ENCODE data around the gene PRKG2. TPM values are rescaled to one million over a fixed set of nuclear protein-coding genes. Genes with fewer than 3 reads are reported as not detected.

PRKG2 gene
- total and polyA plus RNA-seq, 4 donors, result 0.03 to 0.14 (median 0.08) TPM; not detected in 1

GRCh38 chr4:81120055-81120454 lies 95.0 kb downstream of the PRKG2 start:
- no peaks in the 10 kb centered on the region for H3K9me3 ChIP-seq (ENCODE audit: control insufficient read depth in 4 of 4, low read length in 3 of 4)
- no peak overlapping the region for H3K4me3 ChIP-seq (ENCODE audit: low read depth in 1 of 3, low read length in 3 of 3)
- no peaks in the 10 kb centered on the region for H3K27me3 ChIP-seq (ENCODE audit: control insufficient read depth in 4 of 4, insufficient read depth in 4 of 4, low read length in 3 of 4)
- no peaks in the 10 kb centered on the region for H3K36me3 ChIP-seq (ENCODE audit: control insufficient read depth in 4 of 4, insufficient read depth in 3 of 4, low read depth in 1 of 4, low read length in 3 of 4)
- no peak overlapping the region for H3K27ac ChIP-seq (ENCODE audit: low read depth in 1 of 2, low read length in 2 of 2)
- 81% methylated on average over 5 of the region's 5 CpGs for WGBS
- H3K4me1 ChIP-seq (ENCODE audit: control insufficient read depth in 4 of 4, insufficient read depth in 4 of 4, low read length in 3 of 4), result no peaks in the 10 kb centered on the region
- no peak overlapping the region for H3K9ac ChIP-seq (ENCODE audit: low read depth in 1 of 2, low read length in 2 of 2)
- TF ChIP-seq RXRA (IDR thresholded peaks at IDR 0.05), result no peak
- TF ChIP-seq SP1 (IDR thresholded peaks at IDR 0.05), result no peak
- no peak for TF ChIP-seq NR2F2 (IDR thresholded peaks at IDR 0.05)
- TF ChIP-seq CTCF (IDR thresholded peaks at IDR 0.05; ENCODE audit: low read depth, low read length, missing input control), result no peak
- no peak for TF ChIP-seq TAF1 (conservative IDR thresholded peaks at IDR 0.05)
- TF ChIP-seq REST (IDR thresholded peaks at IDR 0.05), result no peak
- TF ChIP-seq, protein P1, sequence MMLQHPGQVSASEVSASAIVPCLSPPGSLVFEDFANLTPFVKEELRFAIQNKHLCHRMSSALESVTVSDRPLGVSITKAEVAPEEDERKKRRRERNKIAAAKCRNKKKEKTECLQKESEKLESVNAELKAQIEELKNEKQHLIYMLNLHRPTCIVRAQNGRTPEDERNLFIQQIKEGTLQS (IDR thresholded peaks at IDR 0.05), result no peak
- TF ChIP-seq, protein P2, sequence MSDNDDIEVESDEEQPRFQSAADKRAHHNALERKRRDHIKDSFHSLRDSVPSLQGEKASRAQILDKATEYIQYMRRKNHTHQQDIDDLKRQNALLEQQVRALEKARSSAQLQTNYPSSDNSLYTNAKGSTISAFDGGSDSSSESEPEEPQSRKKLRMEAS (IDR thresholded peaks at IDR 0.05), result no peak
- no peak for TF ChIP-seq JUND (IDR thresholded peaks at IDR 0.05)
- no peak for TF ChIP-seq YY1 (IDR thresholded peaks at IDR 0.05)
- no peak for TF ChIP-seq HNF4A (conservative IDR thresholded peaks at IDR 0.05)
- TF ChIP-seq GABPA (IDR thresholded peaks at IDR 0.05 in 1 of 2, conservative IDR thresholded peaks at IDR 0.05 in 1 of 2), result no peak
- no peak for TF ChIP-seq FOXA2 (IDR thresholded peaks at IDR 0.05)
- TF ChIP-seq RAD21 (IDR thresholded peaks at IDR 0.05), result no peak
- no peak for TF ChIP-seq ZBTB33 (IDR thresholded peaks at IDR 0.05)
- TF ChIP-seq EGR1 (IDR thresholded peaks at IDR 0.05; ENCODE audit: low read depth in 2 of 2), result no peak
- TF ChIP-seq HNF4G (IDR thresholded peaks at IDR 0.05), result no peak
- TF ChIP-seq FOXA1 (IDR thresholded peaks at IDR 0.05), result no peak
- DNase-seq (ENCODE audit: low spot score), result no peak
